HepG2 (cell line): ENCODE measurements around the gene NAPB. TPM values are rescaled to one million over a fixed set of nuclear protein-coding genes. Genes with fewer than 3 reads are reported as not detected.
A peak's percentile ranks its signal among the peaks of the same experiment; 100 is the strongest.

Experiments used
- FOXA1 ChIP-seq, 2 experiments: fragments of 450-650 bp in 1 of 2; sonication (generic) in 1 of 2; formaldehyde crosslinking in 1 of 2; IDR thresholded peaks; 2 replicates each; pipeline versions ENCODE4 v1.4.0 to v1.6.1; 2016 to 2020; ENCODE audit warnings: missing genetic modification reagents in 1 of 2
- PAX8 ChIP-seq: sonication (generic); formaldehyde crosslinking; IDR thresholded peaks from 2 replicates; pipeline ENCODE4 v1.8.0; 2022; ENCODE audit warnings: mild to moderate bottlenecking, missing genetic modification reagents, borderline replicate concordance
- PHB2 ChIP-seq: fragments of 450-650 bp; IDR thresholded peaks from 2 replicates; pipeline ENCODE4 v1.6.1; 2018; ENCODE audit not compliant: partially characterized antibody
- PLRG1 ChIP-seq: fragments of 450-650 bp; conservative IDR thresholded peaks from 2 replicates; pipeline ENCODE4 v1.6.1; 2016
- POLR2AphosphoS2 ChIP-seq: IDR thresholded peaks from 2 replicates; pipeline ENCODE4 v1.6.1; 2011; ENCODE audit warnings: low read depth, low read length, improper control_type of control experiment
- SP1 ChIP-seq, 2 experiments: fragments of 450-650 bp in 1 of 2; sonication (generic) in 1 of 2; formaldehyde crosslinking in 1 of 2; IDR thresholded peaks; 2 replicates each; pipeline versions ENCODE4 v1.4.0 to v1.6.1; 2016 to 2020; ENCODE audit warnings: missing genetic modification reagents in 1 of 2
- ZFAT ChIP-seq: sonication (generic); formaldehyde crosslinking; conservative IDR thresholded peaks from 2 replicates; pipeline ENCODE4 v1.8.1; 2023; ENCODE audit warnings: missing genetic modification reagents, inconsistent platforms
- ZFP62 ChIP-seq: sonication (generic); formaldehyde crosslinking; IDR thresholded peaks from 2 replicates; pipeline ENCODE4 v1.4.0; 2020; ENCODE audit warnings: missing genetic modification reagents
- ZNF530 ChIP-seq: sonication (generic); formaldehyde crosslinking; IDR thresholded peaks from 2 replicates; pipeline ENCODE4 v1.5.0; 2020; ENCODE audit warnings: low read depth, mild to moderate bottlenecking, missing genetic modification reagents
- ZNF879 ChIP-seq: sonication (generic); formaldehyde crosslinking; IDR thresholded peaks from 2 replicates; pipeline ENCODE4 v1.8.1; 2023; ENCODE audit warnings: missing genetic modification reagents
- polyA plus RNA-seq, 8 experiments: library from polyadenylated mRNA; depleted of rRNA in 3 of 8; stranded (reverse) in 7 of 8; unstranded in 1 of 8; fragments of >200 nt; fragmentation: Illumina TruSeq in 4 of 8; extraction: Trizol in 4 of 8; gene quantifications; 2 replicates each; pipeline versions ENCODE4 v1.2.1 to v1.2.3, GENCODE V29; 2011 to 2016; ENCODE audit warnings: low read depth in 4 of 8, missing spikeins in 1 of 8, mixed read lengths in 1 of 8; ENCODE audit not compliant: insufficient read depth in 1 of 8
- total RNA-seq, 5 experiments: library from RNA; depleted of rRNA; stranded (reverse); fragments of >200 nt; fragmentation: Illumina TruSeq; extraction: Trizol; gene quantifications; 2 replicates each; pipeline ENCODE4 v1.2.3, GENCODE V29; 2016; ENCODE audit warnings: low read depth in 1 of 5
- TF ChIP-seq, protein P1 (sequence below): sonication (generic); formaldehyde crosslinking; IDR thresholded peaks from 2 replicates; pipeline ENCODE4 v1.9.0; 2021; ENCODE audit warnings: mild to moderate bottlenecking, missing genetic modification reagents
- TF ChIP-seq, protein P2 (sequence below): sonication (generic); formaldehyde crosslinking; IDR thresholded peaks from 2 replicates; pipeline ENCODE4 v1.8.0; 2022; ENCODE audit warnings: missing genetic modification reagents, mild to moderate bottlenecking, moderate library complexity, borderline replicate concordance
- TF ChIP-seq, protein P3 (sequence below): sonication (generic); formaldehyde crosslinking; IDR thresholded peaks from 2 replicates; pipeline ENCODE4 v1.8.0; 2022; ENCODE audit warnings: mild to moderate bottlenecking, missing genetic modification reagents, moderate library complexity

Gene NAPB
- total and polyA plus RNA-seq, 2 of the 13 experiments (the other 11 are each of a cell fraction or from before 2014, with no cell fraction given), result 15.2 to 16.1 TPM

DNA sequence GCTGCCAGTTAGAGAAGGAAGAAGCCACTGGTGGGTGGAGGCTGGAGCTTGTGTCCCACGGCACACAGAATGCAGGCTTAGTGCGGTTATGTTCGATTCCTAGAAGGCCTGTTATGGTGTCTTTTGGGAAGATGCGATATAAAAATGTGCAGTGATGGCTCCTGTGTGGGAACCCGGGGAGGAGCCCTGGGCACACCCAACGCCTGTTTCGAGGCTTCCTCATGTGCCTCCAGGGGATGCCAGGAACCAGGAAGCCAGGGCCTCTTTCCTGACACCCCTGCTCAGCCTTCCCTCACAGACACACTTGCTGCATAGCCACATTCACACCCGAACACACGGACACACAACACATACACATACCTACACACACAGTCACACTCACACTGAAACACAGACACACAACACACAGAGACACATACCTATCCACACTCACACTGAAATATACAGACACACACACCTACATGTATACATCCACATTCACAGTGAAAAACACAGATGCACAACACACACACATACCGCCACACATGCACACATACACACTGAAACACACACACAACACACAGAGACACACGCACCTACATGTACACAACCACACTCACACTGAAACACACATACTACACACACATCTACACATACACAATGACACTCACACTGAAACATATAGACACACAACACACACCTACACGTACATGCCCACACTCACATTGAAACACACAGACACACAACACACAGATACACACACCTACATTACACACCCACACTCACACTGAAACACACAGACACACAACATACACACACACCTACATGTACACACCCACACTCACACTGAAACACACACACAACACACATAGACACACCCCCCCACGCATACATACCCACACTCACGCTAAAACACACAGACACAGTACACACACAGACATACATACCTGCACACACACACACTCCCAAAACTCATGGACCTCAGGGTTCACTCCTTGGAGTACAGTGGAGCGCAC lies 32.6 kb upstream of the NAPB start (continued):
- TF ChIP-seq, protein P1, sequence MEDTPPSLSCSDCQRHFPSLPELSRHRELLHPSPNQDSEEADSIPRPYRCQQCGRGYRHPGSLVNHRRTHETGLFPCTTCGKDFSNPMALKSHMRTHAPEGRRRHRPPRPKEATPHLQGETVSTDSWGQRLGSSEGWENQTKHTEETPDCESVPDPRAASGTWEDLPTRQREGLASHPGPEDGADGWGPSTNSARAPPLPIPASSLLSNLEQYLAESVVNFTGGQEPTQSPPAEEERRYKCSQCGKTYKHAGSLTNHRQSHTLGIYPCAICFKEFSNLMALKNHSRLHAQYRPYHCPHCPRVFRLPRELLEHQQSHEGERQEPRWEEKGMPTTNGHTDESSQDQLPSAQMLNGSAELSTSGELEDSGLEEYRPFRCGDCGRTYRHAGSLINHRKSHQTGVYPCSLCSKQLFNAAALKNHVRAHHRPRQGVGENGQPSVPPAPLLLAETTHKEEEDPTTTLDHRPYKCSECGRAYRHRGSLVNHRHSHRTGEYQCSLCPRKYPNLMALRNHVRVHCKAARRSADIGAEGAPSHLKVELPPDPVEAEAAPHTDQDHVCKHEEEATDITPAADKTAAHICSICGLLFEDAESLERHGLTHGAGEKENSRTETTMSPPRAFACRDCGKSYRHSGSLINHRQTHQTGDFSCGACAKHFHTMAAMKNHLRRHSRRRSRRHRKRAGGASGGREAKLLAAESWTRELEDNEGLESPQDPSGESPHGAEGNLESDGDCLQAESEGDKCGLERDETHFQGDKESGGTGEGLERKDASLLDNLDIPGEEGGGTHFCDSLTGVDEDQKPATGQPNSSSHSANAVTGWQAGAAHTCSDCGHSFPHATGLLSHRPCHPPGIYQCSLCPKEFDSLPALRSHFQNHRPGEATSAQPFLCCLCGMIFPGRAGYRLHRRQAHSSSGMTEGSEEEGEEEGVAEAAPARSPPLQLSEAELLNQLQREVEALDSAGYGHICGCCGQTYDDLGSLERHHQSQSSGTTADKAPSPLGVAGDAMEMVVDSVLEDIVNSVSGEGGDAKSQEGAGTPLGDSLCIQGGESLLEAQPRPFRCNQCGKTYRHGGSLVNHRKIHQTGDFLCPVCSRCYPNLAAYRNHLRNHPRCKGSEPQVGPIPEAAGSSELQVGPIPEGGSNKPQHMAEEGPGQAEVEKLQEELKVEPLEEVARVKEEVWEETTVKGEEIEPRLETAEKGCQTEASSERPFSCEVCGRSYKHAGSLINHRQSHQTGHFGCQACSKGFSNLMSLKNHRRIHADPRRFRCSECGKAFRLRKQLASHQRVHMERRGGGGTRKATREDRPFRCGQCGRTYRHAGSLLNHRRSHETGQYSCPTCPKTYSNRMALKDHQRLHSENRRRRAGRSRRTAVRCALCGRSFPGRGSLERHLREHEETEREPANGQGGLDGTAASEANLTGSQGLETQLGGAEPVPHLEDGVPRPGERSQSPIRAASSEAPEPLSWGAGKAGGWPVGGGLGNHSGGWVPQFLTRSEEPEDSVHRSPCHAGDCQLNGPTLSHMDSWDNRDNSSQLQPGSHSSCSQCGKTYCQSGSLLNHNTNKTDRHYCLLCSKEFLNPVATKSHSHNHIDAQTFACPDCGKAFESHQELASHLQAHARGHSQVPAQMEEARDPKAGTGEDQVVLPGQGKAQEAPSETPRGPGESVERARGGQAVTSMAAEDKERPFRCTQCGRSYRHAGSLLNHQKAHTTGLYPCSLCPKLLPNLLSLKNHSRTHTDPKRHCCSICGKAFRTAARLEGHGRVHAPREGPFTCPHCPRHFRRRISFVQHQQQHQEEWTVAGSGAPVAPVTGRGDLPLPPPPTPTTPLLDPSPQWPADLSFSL (CRISPR knock-in tag), result peak; percentile 86
- TF ChIP-seq PLRG1 (peak; percentile 33), ZFAT (CRISPR knock-in tag) (no peak), ZNF879 (CRISPR knock-in tag) (no peak), FOXA1 (IDR thresholded peaks at IDR 0.05) (peak; percentile 79), FOXA1 (CRISPR knock-in tag; IDR thresholded peaks at IDR 0.05) (no peak), SP1 (IDR thresholded peaks at IDR 0.05) (peak; percentile 7; the same call in 1 of the 2 replicates), SP1 (CRISPR knock-in tag; IDR thresholded peaks at IDR 0.05) (no peak), ZFP62 (no peak), ZNF530 (no peak), PHB2 (peak; percentile 95), POLR2AphosphoS2 (no peak), PAX8 (CRISPR knock-in tag) (no peak)
- TF ChIP-seq, protein P2, sequence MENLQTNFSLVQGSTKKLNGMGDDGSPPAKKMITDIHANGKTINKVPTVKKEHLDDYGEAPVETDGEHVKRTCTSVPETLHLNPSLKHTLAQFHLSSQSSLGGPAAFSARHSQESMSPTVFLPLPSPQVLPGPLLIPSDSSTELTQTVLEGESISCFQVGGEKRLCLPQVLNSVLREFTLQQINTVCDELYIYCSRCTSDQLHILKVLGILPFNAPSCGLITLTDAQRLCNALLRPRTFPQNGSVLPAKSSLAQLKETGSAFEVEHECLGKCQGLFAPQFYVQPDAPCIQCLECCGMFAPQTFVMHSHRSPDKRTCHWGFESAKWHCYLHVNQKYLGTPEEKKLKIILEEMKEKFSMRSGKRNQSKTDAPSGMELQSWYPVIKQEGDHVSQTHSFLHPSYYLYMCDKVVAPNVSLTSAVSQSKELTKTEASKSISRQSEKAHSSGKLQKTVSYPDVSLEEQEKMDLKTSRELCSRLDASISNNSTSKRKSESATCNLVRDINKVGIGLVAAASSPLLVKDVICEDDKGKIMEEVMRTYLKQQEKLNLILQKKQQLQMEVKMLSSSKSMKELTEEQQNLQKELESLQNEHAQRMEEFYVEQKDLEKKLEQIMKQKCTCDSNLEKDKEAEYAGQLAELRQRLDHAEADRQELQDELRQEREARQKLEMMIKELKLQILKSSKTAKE (CRISPR knock-in tag), result no peak
- TF ChIP-seq, protein P3, sequence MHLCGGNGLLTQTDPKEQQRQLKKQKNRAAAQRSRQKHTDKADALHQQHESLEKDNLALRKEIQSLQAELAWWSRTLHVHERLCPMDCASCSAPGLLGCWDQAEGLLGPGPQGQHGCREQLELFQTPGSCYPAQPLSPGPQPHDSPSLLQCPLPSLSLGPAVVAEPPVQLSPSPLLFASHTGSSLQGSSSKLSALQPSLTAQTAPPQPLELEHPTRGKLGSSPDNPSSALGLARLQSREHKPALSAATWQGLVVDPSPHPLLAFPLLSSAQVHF (CRISPR knock-in tag), result 0 out of 2 replicates have a peak, but pooled peaks have one; percentile 7
